Fibroblast of pulmonary artery (primary cell): ENCODE measurements around the gene PRDM15.

Experiments used
- DNase-seq: peaks from one replicate; pipeline ENCODE4 v3.0.0-alpha.2; 2010; ENCODE audit warnings: low read depth
- H3K4me3 ChIP-seq: replicated peaks from 2 replicates; pipeline ENCODE4 v1.5.1; 2011; ENCODE audit warnings: low read depth, mild to moderate bottlenecking, control low read depth, low read length, moderate library complexity
- CTCF ChIP-seq: IDR thresholded peaks from 2 replicates; pipeline ENCODE4 v1.5.1; 2011; ENCODE audit warnings: mild to moderate bottlenecking, control low read depth, low read length, inconsistent platforms; ENCODE audit errors: missing control alignments

PRDM15 gene

GRCh38 chr21:41803316-41803715 is 75.8 kb downstream of the PRDM15 start:
- DNase-seq: no peak
- TF ChIP-seq CTCF: no peak

GRCh38 chr21:41802684-41803083 is 76.5 kb downstream of the PRDM15 start:
- no peak overlapping the region for H3K4me3 ChIP-seq
- no peak for DNase-seq
- TF ChIP-seq CTCF: no peak

More at GRCh38 chr21:41803316-41803715, 75.8 kb downstream of the PRDM15 start:
- no peak overlapping the region for H3K4me3 ChIP-seq

GRCh38 chr21:41802198-41802584 is 77.0 kb downstream of the PRDM15 start:
- H3K4me3 ChIP-seq: no peak overlapping the region
- TF ChIP-seq CTCF: no peak
- no peak for DNase-seq

GRCh38 chr21:41801321-41802197 is 77.6 kb downstream of the PRDM15 start:
- no peak overlapping the region for H3K4me3 ChIP-seq
- TF ChIP-seq CTCF: no peak
- DNase-seq: no peak

- H3K4me3 ChIP-seq: no peak overlapping the region
- TF ChIP-seq CTCF: no peak
- no peak for DNase-seq
These were observed 78.5 kb downstream of the PRDM15 start for GRCh38 chr21:41800425-41801320.

- no peak for DNase-seq
- TF ChIP-seq CTCF: no peak
- no peak overlapping the region for H3K4me3 ChIP-seq
These were observed 79.4 kb downstream of the PRDM15 start for GRCh38 chr21:41799763-41800162.
